Measurements from ENCODE around the gene LAMTOR2.

The LAMTOR2 gene

GRCh38 chr1:156089704-156090103 lies 35.1 kb downstream of the LAMTOR2 start:
- Histone ChIP-seq H3K4me1 (peaks cover 0 to 8% (median 2%) of the 10 kb centered on the region in 4 donors), H3K27ac (no peak overlapping the region), H3K36me3 (no peaks in the 10 kb centered on the region), H3K9me3 (no peaks in the 10 kb centered on the region), H3K27me3 (no peaks in the 10 kb centered on the region), H3K4me3 (no peak overlapping the region)
- DNase-seq = no peak
- intact Hi-C loops (cut with DNase I; ENCODE audit: low total_unique reads) = loop anchor here (1.0 kb wide), 1 partner anchor 136 kb away; no protein-coding TSS in a partner anchor
- TF ChIP-seq, protein P1, sequence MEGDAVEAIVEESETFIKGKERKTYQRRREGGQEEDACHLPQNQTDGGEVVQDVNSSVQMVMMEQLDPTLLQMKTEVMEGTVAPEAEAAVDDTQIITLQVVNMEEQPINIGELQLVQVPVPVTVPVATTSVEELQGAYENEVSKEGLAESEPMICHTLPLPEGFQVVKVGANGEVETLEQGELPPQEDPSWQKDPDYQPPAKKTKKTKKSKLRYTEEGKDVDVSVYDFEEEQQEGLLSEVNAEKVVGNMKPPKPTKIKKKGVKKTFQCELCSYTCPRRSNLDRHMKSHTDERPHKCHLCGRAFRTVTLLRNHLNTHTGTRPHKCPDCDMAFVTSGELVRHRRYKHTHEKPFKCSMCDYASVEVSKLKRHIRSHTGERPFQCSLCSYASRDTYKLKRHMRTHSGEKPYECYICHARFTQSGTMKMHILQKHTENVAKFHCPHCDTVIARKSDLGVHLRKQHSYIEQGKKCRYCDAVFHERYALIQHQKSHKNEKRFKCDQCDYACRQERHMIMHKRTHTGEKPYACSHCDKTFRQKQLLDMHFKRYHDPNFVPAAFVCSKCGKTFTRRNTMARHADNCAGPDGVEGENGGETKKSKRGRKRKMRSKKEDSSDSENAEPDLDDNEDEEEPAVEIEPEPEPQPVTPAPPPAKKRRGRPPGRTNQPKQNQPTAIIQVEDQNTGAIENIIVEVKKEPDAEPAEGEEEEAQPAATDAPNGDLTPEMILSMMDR (IDR thresholded peaks at IDR 0.05) = no peak

DNA sequence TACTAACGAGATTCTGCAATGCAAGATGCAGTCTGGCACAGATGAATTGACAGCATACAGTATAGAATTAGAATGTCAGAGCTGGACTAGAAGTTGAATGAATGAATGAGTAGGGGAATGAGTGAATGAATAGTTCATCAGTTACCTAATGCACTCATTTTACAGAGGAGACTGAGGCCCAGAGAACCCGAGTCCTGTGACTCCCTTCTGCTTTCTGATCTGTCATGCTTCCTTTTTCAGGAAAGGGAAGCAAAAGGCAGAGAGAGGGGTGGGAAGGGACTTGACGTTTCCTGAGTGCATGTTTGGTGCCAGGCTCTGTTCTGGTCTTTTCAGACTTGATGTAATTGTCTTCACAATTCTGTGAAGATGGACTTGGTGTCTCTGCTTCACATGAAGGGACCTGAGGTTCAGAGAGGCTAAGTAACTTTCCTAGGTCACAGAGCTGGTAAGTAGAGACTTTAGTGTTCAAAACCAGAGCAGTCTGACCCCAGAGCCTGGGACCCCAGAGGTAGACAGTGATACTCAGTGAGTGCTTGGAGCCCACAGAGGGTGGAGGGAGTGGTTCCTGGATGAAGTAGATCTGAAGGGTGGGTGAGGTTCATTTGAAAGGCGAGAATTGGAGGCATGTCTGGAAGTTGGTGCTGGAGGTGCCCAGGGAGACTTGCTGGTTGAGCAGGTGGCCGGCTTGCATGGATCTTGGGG lies 35.7 kb downstream of the LAMTOR2 start:
- no peaks in the 10 kb centered on the region for H3K9me3 ChIP-seq
- intact Hi-C loops (cut with DNase I; ENCODE audit: low total_unique reads) = loop anchor here (1.0 kb wide), 1 partner anchor 135 kb away; no protein-coding TSS in a partner anchor
- DNase-seq = peak in 1 of 2 donors; percentile 41
- no peak overlapping the region for H3K27ac ChIP-seq
- TF ChIP-seq, protein P1 (IDR thresholded peaks at IDR 0.05) = no peak
- no peaks in the 10 kb centered on the region for H3K36me3 ChIP-seq
- H3K4me3 ChIP-seq = no peak overlapping the region
- H3K27me3 ChIP-seq = no peaks in the 10 kb centered on the region
- peaks cover 0 to 8% (median 2%) of the 10 kb centered on the region in 4 donors for H3K4me1 ChIP-seq

- Histone ChIP-seq H3K36me3 (no peaks in the 10 kb centered on the region), H3K4me3 (no peak overlapping the region), H3K27me3 (no peaks in the 10 kb centered on the region), H3K9me3 (no peaks in the 10 kb centered on the region), H3K4me1 (peaks cover 0 to 11% (median 2%) of the 10 kb centered on the region in 4 donors), H3K27ac (no peak overlapping the region)
- intact Hi-C loops (cut with DNase I; ENCODE audit: low total_unique reads) = loop anchor here (1.0 kb wide), 1 partner anchor 134 kb away; no protein-coding TSS in a partner anchor
- DNase-seq = peak; percentile 74 to 86
- TF ChIP-seq, protein P1 (IDR thresholded peaks at IDR 0.05) = peak; percentile 89 to 94
Observed at GRCh38 chr1:156090840-156091188, 36.2 kb downstream of the LAMTOR2 start.

GRCh38 chr1:156091610-156092009 lies 37.0 kb downstream of the LAMTOR2 start:
- intact Hi-C loops (cut with DNase I; ENCODE audit: low total_unique reads) = no loop called here
- TF ChIP-seq, protein P1 (IDR thresholded peaks at IDR 0.05) = no peak
- H3K9me3 ChIP-seq = no peaks in the 10 kb centered on the region

GRCh38 chr1:156095906-156096508 lies 41.4 kb downstream of the LAMTOR2 start:
- Histone ChIP-seq H3K36me3 (no peaks in the 10 kb centered on the region), H3K4me1 (peaks cover 5 to 29% (median 15%) of the 10 kb centered on the region in 4 donors), H3K27ac (peak overlapping the region; percentile 81 to 86), H3K9me3 (no peaks in the 10 kb centered on the region), H3K4me3 (no peak overlapping the region), H3K27me3 (no peaks in the 10 kb centered on the region)
- intact Hi-C loops (cut with DNase I; ENCODE audit: low total_unique reads) = loop anchor here (2.0 kb wide), 1 partner anchor 35 kb away; no protein-coding TSS in a partner anchor
- no peak for DNase-seq
- TF ChIP-seq, protein P1 (IDR thresholded peaks at IDR 0.05) = no peak

More at GRCh38 chr1:156091610-156092009, 37.0 kb downstream of the LAMTOR2 start:
- peaks cover 0 to 15% (median 7%) of the 10 kb centered on the region in 4 donors for H3K4me1 ChIP-seq
- H3K27me3 ChIP-seq = no peaks in the 10 kb centered on the region
- no peaks in the 10 kb centered on the region for H3K36me3 ChIP-seq
- DNase-seq = no peak
- no peak overlapping the region for H3K27ac ChIP-seq
- no peak overlapping the region for H3K4me3 ChIP-seq
